Measurements from ENCODE around the gene SPATA20.

SPATA20 gene

DNA sequence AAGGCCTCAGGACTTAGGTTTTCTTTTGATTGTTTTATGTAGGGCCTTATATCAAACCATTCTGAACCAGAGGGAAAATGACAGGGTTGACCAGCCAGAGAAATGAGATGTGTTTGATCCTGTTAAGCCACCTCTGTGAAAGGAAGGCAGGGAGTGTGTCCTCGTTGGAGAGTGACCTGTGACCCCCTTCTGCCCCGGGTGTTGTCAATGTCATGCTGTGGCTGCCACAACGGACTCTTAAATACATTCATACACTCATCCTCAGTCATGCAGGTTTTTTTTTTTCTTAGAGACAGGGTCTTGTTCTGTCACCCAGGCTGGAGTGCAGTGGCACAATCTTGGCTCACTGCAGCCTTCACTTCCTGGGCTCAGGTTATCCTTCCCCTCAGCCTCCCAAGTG is 32.6 kb upstream of the SPATA20 start:
- POLR2A ChIA-PET, result no interaction called here
- no peak for DNase-seq (ENCODE audit: extremely low spot score)
- CTCF ChIA-PET, result interaction anchor here (0.8 to 1.4 kb wide), 3 partner anchors 11 to 36 kb away, joined by 3 to 9 read pairs (median 7); no protein-coding TSS in a partner anchor
- TF ChIP-seq, protein P1, sequence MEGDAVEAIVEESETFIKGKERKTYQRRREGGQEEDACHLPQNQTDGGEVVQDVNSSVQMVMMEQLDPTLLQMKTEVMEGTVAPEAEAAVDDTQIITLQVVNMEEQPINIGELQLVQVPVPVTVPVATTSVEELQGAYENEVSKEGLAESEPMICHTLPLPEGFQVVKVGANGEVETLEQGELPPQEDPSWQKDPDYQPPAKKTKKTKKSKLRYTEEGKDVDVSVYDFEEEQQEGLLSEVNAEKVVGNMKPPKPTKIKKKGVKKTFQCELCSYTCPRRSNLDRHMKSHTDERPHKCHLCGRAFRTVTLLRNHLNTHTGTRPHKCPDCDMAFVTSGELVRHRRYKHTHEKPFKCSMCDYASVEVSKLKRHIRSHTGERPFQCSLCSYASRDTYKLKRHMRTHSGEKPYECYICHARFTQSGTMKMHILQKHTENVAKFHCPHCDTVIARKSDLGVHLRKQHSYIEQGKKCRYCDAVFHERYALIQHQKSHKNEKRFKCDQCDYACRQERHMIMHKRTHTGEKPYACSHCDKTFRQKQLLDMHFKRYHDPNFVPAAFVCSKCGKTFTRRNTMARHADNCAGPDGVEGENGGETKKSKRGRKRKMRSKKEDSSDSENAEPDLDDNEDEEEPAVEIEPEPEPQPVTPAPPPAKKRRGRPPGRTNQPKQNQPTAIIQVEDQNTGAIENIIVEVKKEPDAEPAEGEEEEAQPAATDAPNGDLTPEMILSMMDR (IDR thresholded peaks at IDR 0.05; ENCODE audit: control extremely low read depth, extremely low read depth, low read depth, missing control alignments), result no peak

DNA sequence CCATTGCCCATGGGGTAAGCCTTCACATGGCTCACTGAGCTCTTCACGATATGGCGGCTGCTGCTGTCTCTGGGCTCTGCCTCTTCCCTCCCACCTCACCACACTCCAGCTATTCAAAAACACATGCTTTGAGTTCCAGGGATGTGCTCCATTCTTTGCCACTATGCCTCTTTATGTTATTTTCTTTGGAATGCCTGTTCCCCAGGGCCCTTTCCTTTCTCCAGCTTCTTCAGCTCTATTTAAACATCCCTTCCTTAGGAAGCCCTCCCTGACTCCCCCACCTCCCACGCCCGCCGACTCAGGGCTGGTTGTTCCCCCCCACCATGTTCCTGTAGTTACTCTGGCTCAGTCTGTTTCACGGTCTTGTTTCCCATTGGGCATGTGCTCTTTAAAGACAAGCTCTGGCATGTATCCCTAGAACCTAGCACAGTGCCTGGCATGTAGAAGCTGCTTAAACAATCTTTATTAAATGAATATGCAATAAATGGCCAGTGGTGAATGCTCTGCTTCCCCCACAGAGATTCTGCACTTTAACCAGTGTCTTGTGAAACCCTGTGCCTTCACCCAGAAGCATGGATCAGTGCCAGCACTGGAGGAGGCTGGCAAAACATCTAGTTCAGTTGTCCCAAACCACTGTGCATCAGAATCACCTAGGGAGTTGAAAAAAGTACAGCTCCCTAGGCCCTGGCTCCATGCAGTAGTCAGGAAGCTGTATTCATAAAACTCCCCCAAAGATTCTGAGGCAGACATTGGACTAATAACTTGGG is 31.9 kb upstream of the SPATA20 start:
- CTCF ChIA-PET, result interaction anchor here (0.8 to 1.8 kb wide), 5 partner anchors 12 to 35 kb away, joined by 3 to 9 read pairs (median 5); no protein-coding TSS in a partner anchor
- DNase-seq (ENCODE audit: extremely low spot score), result no peak
- POLR2A ChIA-PET, result no interaction called here
- TF ChIP-seq, protein P1 (IDR thresholded peaks at IDR 0.05; ENCODE audit: control extremely low read depth, extremely low read depth, low read depth, missing control alignments), result no peak

DNA sequence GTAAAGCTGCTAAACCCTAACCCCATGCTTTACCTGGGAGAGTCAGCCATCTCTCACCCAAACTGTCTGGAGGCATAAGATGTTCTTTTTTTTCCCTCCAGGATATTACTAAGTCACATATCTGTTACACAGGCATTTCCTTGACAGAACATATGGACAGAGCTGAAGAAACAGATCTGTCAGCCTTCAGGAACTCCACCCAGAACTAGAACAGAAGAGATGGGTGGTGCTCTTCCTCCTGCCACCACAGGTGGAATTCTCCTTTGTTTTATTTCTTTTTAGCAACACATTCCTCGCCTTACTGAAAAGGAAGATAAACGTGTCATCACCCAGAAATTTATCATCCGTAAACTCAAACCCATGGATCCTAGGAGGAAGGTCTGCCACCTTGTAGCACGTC is 30.0 kb upstream of the SPATA20 start:
- DNase-seq (ENCODE audit: extremely low spot score), result no peak
- TF ChIP-seq, protein P1 (IDR thresholded peaks at IDR 0.05; ENCODE audit: control extremely low read depth, extremely low read depth, low read depth, missing control alignments), result no peak
- POLR2A ChIA-PET, result no interaction called here
- CTCF ChIA-PET, result interaction anchor here (0.9 to 1.8 kb wide), 4 partner anchors 10 to 109 kb away, joined by 3 to 5 read pairs (median 3); no protein-coding TSS in a partner anchor

DNA sequence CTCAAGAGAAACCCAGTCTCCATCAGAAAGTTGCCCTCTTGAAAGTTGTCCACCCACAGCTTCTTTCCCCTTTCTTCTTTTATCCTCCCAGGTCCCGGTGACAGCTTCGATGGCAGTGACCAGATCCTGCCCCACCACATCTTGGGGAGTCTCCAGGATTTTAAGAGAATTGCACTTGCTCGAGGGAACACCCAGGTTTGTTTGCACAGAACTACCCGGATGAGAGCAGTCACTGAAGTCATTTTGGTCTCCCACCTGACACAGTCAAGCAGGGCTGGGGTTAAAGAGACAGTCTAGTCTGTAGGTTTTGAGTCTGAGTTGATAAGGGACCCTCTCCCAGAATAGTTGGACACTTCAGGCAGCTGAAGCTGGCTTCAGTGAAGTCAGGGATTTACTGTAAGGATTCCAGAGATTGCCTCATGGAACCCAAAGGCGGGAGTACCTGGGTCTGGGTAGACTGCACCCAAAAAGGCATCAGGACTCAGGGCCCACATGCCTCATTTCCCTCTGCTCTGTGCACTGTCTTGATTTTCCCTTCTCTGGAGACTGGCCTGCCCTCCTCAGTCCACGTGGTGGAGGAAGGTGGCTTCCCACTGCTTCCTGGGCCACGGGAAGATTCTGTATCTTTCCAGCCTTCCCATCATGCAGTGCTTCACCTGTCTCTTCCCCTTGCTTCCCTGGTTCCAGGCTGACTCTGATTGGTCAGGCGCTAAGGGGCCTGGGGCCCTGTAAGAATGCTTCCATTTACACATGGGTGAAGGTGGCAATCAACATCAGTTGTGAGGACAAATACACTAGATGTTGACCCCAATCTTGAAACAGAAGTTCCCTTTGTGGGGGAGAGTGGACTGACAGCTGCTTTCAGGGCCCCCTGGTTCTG is 29.2 kb upstream of the SPATA20 start:
- POLR2A ChIA-PET, result no interaction called here
- CTCF ChIA-PET, result no interaction called here

DNA sequence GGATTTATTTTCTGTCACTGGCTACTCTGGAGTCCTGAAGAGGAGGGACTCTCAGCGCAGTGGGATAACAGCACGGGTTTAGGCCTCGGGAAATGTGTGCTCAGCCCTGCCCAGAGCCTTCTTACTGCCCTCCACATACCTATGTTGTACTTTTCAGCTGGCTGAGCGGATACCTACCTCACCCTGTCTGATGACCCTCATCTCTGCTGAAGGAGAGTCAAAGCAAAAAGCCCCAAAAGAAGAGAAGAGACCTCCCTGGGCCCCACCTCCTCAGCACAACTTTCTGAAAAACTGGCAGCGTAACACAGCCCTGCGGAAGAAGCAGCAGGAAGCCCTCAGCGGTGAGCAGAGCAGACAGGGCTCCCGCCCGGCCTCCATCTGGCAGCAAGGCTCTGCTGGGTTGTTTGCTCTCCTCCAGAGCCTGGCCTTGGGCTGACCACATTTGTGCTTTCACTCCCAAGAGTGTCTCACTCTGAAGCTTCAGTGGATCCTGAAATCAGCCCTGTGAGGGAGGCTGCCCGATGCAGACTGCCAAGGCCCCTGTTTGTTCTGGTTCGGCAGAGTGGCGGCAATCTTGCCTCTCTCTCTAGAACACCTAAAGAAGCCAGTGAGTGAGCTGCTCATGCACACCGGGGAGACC is 28.5 kb upstream of the SPATA20 start:
- TF ChIP-seq, protein P1 (IDR thresholded peaks at IDR 0.05; ENCODE audit: control extremely low read depth, extremely low read depth, low read depth, missing control alignments), result no peak
- ChIA-PET POLR2A (no interaction called here), CTCF (interaction anchor here (0.8 to 1.2 kb wide), 3 partner anchors 11 to 32 kb away, joined by 3 read pairs; no protein-coding TSS in a partner anchor)
- DNase-seq (ENCODE audit: extremely low spot score), result no peak

More for the DNA sequence above, 29.2 kb upstream of the SPATA20 start:
- TF ChIP-seq, protein P1 (IDR thresholded peaks at IDR 0.05; ENCODE audit: control extremely low read depth, extremely low read depth, low read depth, missing control alignments), result no peak
- DNase-seq (ENCODE audit: extremely low spot score), result no peak

All from GM10248 (cell line).